HG03103 (cell line): Measurements from ENCODE around the gene TRIM40.
"Not testable (repeated sequence)": the region's sequence is repeated elsewhere in the genome, so short reads cannot be mapped to it uniquely, and the experiment has no call there.

ENCODE experiments used
- ATAC-seq: cut with Tn5 transposase; IDR thresholded peaks from one replicate; pipeline ENCODE4 v1.9.1; 2021; ENCODE audit warnings: low read depth; ENCODE audit not compliant: unreplicated experiment

TRIM40 gene

GRCh38 chr6:30113003-30113759, 22.8 kb upstream of the TRIM40 start, which contains the start of gene TRIM31:
TSS of gene TRIM31 (minus strand) at chr6:30113090. CDS start at chr6:30112805, 285 bp downstream.
- no peak for ATAC-seq

GRCh38 chr6:30113841-30114240, 22.1 kb upstream of the TRIM40 start:
- no peak for ATAC-seq

DNA sequence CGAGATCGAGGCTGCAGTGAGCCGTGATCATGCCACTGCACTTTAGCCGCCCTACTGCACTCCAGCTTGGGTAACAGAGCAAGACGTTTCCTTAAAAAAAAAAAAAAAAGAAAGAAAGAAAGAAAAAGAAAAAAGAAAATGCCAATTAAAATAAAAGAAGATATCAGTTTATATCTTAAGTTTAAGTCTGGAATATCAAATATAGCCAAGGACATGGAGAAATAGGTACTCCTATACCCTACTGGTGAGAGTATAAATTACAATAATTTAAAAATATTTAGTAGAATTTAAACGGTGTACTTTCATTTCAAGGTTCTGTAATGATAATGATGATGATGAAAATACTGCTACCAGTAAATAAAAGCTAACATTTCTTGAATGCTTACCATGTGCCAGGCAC, 19.2 kb upstream of the TRIM40 start:
- ATAC-seq: no peak

DNA sequence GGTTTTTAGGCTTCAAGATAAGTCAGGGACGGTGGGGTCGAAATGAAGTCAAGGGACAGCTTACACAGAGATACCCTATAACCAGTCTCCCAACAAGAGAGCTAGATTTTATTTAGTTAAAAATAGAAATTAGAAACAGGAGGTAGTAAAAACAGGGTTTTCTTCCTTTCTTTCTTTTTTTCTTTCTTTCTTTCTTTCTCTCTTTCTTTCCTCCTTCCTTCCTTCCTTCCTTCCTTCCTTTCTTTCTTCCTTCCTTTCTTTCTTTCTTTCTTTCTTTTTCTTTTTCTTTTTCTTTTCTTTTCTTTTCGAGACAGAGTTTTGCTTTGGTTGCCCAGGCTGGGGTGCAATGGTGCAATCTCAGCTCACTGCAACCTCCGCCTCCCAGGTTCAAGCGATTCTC, 17.2 kb upstream of the TRIM40 start:
- ATAC-seq: not testable (repeated sequence)

- ATAC-seq: no peak
Observed at GRCh38 chr6:30121446-30122366, 14.2 kb upstream of the TRIM40 start.

- no peak for ATAC-seq
Observed at GRCh38 chr6:30122515-30122914, 13.4 kb upstream of the TRIM40 start.

DNA sequence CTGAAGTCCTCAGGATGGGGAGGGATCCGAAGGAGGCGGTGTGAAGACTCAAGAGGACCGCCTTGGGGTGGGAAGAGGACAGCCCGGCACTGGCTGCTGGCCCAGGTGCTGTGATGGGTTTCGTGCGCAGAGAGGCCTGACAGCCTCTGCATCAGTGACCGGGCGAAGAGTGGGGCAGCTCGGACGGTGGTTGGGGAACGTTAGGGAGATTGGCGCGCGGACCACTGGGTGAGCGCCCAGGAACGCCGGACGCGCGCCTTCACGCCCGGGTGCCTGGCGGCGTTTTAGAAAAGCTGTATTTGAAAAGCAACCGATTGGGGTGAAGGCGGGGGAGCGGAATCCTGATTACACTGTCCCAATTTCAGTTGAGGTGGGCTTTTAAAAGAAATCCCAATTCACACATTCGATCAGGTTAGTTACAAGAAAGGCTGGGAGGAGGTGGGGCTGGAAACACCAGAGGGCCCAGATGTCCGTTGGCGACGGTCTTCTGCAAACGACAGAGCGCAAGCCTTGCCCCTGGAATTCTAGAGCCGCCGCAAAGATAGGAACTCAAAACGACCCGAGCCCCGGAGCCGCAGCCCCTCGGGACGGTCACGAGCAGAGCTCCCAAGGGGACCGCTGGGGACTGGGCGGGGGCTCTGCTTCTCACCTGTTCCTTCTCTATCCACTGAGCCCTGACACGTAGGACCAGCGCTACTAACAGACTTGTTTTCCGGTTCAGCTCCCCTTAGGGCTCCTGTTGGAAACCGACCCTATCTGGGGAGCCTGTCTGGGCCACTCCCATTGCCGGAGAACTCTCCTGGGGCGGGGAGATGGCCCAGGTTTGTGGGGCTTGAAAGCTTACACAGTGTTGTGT, 8.5 kb upstream of the TRIM40 start:
- ATAC-seq: no peak

GRCh38 chr6:30129265-30130178, 6.4 kb upstream of the TRIM40 start:
- no peak for ATAC-seq

DNA sequence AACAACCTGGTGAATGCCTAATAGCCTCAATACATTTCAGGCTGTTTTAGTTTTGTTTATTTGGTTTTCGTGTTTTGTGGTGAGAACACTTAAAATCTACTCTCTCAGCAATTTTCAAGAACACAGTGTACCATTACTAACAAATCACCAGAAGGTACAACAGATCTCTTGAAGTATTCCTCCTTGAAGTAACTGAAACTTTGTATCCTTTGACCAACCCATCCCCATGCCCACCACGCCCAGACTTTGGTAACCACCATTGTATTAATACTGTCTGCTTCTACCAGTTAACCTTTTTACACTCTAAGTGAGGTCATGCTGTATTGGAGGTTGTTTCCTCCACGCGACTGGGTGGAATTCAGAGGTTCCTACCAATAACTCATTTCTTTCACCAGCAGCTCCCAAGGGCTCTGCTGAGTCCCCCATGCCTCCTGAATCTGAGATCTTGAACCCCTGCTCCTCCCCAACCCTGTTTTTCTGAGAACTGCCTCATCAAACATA, 5.7 kb upstream of the TRIM40 start:
- ATAC-seq: no peak

GRCh38 chr6:30130887-30131862, 4.8 kb upstream of the TRIM40 start:
- ATAC-seq: no peak

- ATAC-seq: no peak
Observed at GRCh38 chr6:30131947-30132497, 3.9 kb upstream of the TRIM40 start.

DNA sequence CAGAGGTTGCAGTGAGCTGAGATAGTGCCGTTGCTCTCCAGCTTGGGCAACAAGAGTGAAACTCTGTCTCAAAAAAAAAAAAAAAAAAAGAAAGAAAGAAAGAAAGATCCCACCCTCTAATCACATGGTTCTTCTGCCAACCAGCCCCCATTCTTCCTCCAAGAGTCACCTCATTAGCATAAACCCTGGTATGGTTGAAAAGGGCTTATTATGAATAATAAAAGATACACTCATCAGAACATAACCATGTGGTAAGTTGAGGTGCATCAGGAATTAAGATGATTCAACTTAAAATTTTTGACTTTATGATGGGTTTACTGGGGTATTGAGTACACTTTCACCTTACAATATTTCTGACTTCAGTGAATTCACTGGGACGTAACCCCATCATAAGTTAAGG, 793 bp upstream of the TRIM40 start:
- ATAC-seq: no peak

GRCh38 chr6:30136570-30137286, 788 bp downstream of the TRIM40 start:
- ATAC-seq: no peak

DNA sequence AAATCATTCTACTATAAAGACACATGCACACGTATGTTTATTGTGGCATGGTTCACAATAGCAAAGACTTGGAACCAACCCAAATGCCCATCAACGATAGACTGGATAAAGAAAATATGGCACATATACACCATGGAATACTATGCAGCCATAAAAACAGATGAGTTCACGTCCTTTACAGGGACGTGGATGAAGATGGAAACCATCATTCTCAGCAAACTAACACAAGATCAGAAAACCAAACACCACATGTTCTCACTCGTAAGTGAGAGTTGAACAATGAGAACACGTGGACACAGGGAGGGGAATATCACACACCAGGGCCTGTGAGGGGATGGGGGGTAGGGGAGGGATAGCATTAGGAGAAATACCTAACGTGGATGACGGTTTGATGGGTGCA, 4.3 kb downstream of the TRIM40 start:
- not testable (repeated sequence) for ATAC-seq

GRCh38 chr6:30142665-30143064, 6.7 kb downstream of the TRIM40 start:
- no peak for ATAC-seq

- ATAC-seq: no peak
Observed at GRCh38 chr6:30143780-30144179, 7.8 kb downstream of the TRIM40 start.

DNA sequence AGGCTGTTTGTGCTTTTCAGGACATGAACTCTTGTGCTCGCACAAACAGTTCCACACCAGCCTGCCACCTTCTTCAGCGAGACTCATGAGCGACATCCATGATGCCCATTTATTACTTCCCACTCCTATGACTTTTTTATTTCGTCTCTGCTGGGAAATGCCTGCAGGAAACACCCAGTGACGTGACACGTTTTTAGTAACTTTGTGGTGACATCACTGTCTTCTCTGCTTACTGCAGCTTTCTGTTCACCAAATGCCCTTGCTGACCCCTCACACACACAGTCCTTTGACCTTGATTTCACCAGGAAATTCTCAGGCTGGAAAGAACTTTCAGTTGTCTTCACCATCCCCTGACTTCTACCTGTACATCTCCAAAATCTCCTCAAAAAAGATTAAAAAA, 8.9 kb downstream of the TRIM40 start:
- no peak for ATAC-seq
